Left ventricle myocardium inferior (tissue), 1 donor: ENCODE data around the gene FNTB. TPM values are rescaled to one million over a fixed set of nuclear protein-coding genes. Genes with fewer than 3 reads are reported as not detected.

ENCODE experiments used
- DNase-seq: peaks from one replicate; pipeline ENCODE4 v3.0.0-alpha.2; 2020
- H3K27ac ChIP-seq: fragments of 200-600 bp; replicated peaks from 2 replicates; pipeline ENCODE4 v1.8.0; 2021
- H3K27me3 ChIP-seq: fragments of 200-600 bp; 2 replicates; pipeline ENCODE4 v1.8.0; 2021; ENCODE audit warnings: low read depth
- H3K36me3 ChIP-seq: fragments of 200-600 bp; 2 replicates; pipeline ENCODE4 v1.8.0; 2021
- H3K4me1 ChIP-seq: fragments of 200-600 bp; 2 replicates; pipeline ENCODE4 v1.8.0; 2021
- H3K4me3 ChIP-seq: fragments of 200-600 bp; 2 replicates; pipeline ENCODE4 v1.8.0; 2021; ENCODE audit warnings: mild to moderate bottlenecking, moderate library complexity
- H3K9me3 ChIP-seq: fragments of 200-600 bp; replicated peaks from 2 replicates; pipeline ENCODE4 v1.8.0; 2021
- intact Hi-C: fragments of 100-400 bp; cut with micrococcal nuclease; formaldehyde crosslinking; loops from one replicate; pipeline ENCODE4 v1.11.0; 2022
- total RNA-seq: library from RNA; stranded (reverse); fragmentation: NEBNext Ultra II Directional; extraction: Animal tissue kit (Norgen Biotek cat#: 25700); gene quantifications from one replicate; pipeline ENCODE4 v1.2.1, GENCODE V29; 2021
- TF ChIP-seq, protein P1 (sequence below): fragments of 200-600 bp; IDR thresholded peaks from 2 replicates; pipeline ENCODE4 v1.8.0; 2021; ENCODE audit warnings: antibody characterized with exemption, mild to moderate bottlenecking, borderline replicate concordance
- donor health status: DM: no; HTN: yes; CAD: no; lungs with severe emphysema.

FNTB gene
- total RNA-seq, 1 donor from 2014 or later, result 17.9 TPM

DNA sequence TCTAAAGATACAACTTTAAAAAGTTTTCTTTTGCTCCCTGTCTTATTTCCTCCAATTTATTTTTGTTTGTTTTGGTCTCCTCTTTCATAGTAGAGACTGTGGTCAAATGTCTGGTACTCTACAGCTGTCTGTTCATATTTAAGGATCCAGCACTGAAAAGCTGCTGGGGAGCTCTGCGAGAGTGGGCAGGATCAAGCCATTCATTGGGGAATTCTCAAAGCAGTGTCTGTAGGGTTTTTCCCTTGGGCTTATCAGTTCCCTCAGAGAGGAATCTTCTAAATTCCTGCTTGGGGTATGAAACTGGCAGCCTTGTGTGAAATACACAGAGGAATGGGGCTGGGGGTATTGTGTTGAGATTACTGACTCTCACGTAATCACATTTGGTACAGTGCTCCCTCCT lies 52.3 kb downstream of the FNTB start:
- no peaks in the 10 kb centered on the region for H3K27me3 ChIP-seq
- peaks cover 29% of the 10 kb centered on the region for H3K4me1 ChIP-seq
- peaks cover 25% of the 10 kb centered on the region for H3K36me3 ChIP-seq
- TF ChIP-seq, protein P1, sequence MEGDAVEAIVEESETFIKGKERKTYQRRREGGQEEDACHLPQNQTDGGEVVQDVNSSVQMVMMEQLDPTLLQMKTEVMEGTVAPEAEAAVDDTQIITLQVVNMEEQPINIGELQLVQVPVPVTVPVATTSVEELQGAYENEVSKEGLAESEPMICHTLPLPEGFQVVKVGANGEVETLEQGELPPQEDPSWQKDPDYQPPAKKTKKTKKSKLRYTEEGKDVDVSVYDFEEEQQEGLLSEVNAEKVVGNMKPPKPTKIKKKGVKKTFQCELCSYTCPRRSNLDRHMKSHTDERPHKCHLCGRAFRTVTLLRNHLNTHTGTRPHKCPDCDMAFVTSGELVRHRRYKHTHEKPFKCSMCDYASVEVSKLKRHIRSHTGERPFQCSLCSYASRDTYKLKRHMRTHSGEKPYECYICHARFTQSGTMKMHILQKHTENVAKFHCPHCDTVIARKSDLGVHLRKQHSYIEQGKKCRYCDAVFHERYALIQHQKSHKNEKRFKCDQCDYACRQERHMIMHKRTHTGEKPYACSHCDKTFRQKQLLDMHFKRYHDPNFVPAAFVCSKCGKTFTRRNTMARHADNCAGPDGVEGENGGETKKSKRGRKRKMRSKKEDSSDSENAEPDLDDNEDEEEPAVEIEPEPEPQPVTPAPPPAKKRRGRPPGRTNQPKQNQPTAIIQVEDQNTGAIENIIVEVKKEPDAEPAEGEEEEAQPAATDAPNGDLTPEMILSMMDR, result no peak
- intact Hi-C loops, result no loop called here
- no peak for DNase-seq
- H3K27ac ChIP-seq, result peak overlapping the region; percentile 7
- H3K4me3 ChIP-seq, result no peak overlapping the region
- no peaks in the 10 kb centered on the region for H3K9me3 ChIP-seq

DNA sequence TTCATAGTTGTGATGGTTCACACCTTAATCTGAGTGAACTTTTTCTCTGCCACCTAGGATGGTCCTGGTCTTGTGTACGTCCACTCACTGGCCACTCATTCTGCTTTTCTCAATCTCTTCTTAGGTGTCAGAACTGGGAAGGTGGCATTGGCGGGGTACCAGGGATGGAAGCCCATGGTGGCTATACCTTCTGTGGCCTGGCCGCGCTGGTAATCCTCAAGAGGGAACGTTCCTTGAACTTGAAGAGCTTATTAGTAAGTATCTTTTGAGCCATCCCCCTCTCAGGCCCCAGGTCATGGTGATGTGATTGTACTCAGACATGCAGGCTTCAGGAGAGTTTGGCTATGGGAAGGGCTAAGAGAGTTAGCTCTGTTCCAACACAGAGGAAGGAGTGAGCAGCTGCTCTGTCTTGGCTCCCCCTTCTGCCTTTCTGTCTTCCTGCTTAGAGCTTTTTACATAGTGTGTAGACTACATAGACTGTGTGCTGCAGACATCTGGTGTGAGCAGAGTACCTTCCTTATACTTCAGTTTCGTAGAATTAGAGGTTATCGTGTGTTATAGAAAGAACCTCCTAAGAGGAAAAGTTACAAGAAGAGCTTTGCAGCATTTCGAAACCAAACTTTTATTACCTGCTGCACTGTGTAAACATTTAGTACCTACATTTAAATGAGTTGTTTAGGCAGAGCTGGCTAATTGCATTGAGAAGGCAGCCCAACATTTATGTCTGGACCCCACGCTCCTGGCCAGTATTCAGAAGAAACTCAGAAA lies 54.2 kb downstream of the FNTB start:
- TF ChIP-seq, protein P1, result no peak
- no peak for DNase-seq
- intact Hi-C loops, result no loop called here
- Histone ChIP-seq H3K9me3 (no peaks in the 10 kb centered on the region), H3K27ac (no peak overlapping the region), H3K4me1 (peaks cover 25% of the 10 kb centered on the region), H3K27me3 (no peaks in the 10 kb centered on the region), H3K36me3 (peaks cover 32% of the 10 kb centered on the region), H3K4me3 (no peak overlapping the region)

DNA sequence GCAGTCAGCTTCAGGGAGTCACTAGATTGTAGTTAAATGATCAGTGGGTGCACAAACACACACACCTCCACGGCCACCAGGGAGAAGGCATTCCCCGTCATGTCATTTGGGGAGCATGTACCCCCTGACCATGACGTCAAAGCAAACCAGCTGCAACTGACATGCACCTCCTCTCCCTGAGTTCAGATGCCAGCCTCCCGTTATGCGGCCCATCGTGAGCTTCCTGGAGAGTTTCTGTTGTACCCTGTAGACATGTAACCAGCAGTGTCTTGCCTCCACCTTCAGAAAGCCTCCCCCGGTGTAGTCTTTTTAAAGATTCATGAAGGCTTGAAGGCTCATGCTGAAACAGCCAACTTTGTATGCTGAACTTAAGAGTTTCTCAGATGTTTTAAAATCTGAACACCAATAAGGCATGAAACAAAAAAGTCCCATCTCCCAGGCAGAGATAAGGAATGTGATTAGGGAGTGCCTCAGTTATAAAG lies 54.8 kb downstream of the FNTB start:
- peaks cover 32% of the 10 kb centered on the region for H3K36me3 ChIP-seq
- peaks cover 25% of the 10 kb centered on the region for H3K4me1 ChIP-seq

DNA sequence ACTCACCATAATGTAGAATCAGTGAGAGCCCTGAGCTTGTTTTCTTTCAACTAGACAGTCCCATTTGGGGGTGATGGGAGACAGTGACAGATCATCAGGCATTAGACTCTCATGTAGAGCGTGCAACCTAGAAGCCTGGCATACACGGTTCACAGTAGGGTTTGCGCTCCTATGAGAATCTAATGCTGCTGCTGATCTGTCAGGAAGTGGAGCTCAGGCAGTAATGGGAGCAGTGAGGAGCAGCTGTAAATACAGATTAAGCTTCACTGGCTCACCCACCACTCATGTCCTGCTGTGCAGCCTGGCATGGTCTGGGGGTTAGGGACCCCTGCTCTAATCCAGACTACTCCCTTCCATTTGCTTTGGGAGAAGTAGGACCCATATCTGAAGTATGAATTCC lies 55.6 kb downstream of the FNTB start:
- Histone ChIP-seq H3K27me3 (no peaks in the 10 kb centered on the region), H3K9me3 (no peaks in the 10 kb centered on the region), H3K4me3 (no peak overlapping the region), H3K27ac (no peak overlapping the region), H3K36me3 (peaks cover 32% of the 10 kb centered on the region), H3K4me1 (peaks cover 29% of the 10 kb centered on the region)
- no peak for DNase-seq
- TF ChIP-seq, protein P1, result no peak
- intact Hi-C loops, result no loop called here

More for the DNA sequence above, 54.8 kb downstream of the FNTB start:
- H3K9me3 ChIP-seq, result no peaks in the 10 kb centered on the region
- H3K27ac ChIP-seq, result no peak overlapping the region
- TF ChIP-seq, protein P1, result no peak
- DNase-seq, result no peak
- no peaks in the 10 kb centered on the region for H3K27me3 ChIP-seq
- H3K4me3 ChIP-seq, result no peak overlapping the region
- intact Hi-C loops, result no loop called here

DNA sequence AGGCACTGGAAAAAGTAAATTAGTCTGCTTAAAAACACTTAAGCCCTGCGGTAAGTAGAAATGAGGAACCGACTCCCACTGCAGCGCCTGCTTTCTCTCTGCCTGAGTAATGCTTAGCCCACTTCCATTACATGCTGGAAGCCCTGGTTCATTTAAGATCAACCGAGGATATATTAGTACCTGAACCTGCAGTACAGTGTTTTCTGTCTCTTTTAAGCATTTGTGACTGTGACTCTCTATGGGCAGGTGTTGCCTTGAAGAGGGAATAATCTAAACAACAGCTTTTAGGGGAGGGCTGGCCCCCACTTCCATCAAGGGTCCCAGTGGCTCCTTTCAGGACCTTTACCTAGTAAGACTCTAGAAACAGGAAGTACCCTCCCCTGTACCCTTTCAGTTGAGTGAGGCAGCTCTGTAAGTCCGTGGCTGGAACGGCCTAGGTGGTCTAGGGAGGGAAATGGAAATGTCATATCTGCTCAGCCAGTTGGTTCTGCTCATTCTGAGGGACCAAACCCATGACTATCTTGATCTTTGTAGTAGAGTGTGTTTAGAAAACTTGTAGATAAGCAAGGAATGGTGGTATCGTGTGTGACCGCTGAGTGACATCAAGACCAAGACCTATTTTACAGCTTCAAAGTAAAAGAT lies 56.2 kb downstream of the FNTB start:
- Histone ChIP-seq H3K27me3 (no peaks in the 10 kb centered on the region), H3K27ac (no peak overlapping the region), H3K4me1 (peaks cover 34% of the 10 kb centered on the region), H3K4me3 (no peak overlapping the region), H3K9me3 (no peaks in the 10 kb centered on the region), H3K36me3 (peaks cover 32% of the 10 kb centered on the region)
- DNase-seq, result no peak
- intact Hi-C loops, result no loop called here
- TF ChIP-seq, protein P1, result no peak
